SK-N-SH (cell line): ENCODE results near the gene NXNL1. TPM values are rescaled to one million over a fixed set of nuclear protein-coding genes. Genes with fewer than 3 reads are reported as not detected.

Experiments used
- CTCF ChIA-PET: fragments of 300-600, 350-600 bp; formaldehyde crosslinking; extraction: SDS; loops from one replicate; lab custom pipeline; 2021; lab: Yijun Ruan, JAX
- POLR2A ChIA-PET: fragments of 350-600 bp; sonication (Branson Sonifier 250); formaldehyde crosslinking; extraction: SDS; loops from one replicate; lab custom pipeline; 2020; ENCODE audit warnings: antibody characterized with exemption, inconsistent platforms; lab: Yijun Ruan, JAX
- DNase-seq: peaks from one replicate; pipeline ENCODE4 v3.0.0; 2012
- H2AFZ ChIP-seq: fragments of 200-600 bp; sonication (generic); 2 replicates; pipeline ENCODE4 v1.8.1; 2016; ENCODE audit warnings: antibody characterized with exemption, mild to moderate bottlenecking, low read depth
- H3F3A ChIP-seq: fragments of 200-600 bp; sonication (generic); replicated peaks from 2 replicates; pipeline ENCODE3; 2016; ENCODE audit warnings: antibody characterized with exemption, mild to moderate bottlenecking; ENCODE audit not compliant: insufficient read depth
- H3K27ac ChIP-seq, 2 experiments: fragments of 200-500 bp in 1 of 2; fragments of 200-600 bp in 1 of 2; sonication (Bioruptor generic) in 1 of 2; sonication (generic), shearing (Covaris generic) in 1 of 2; 2 replicates each; pipeline versions ENCODE4 v1.5.1 to v1.6.1; 2014 to 2016; ENCODE audit warnings: low read depth in 2 of 2, inconsistent platforms in 1 of 2, low read length in 1 of 2, mild to moderate bottlenecking in 1 of 2, mixed read lengths in 1 of 2
- H3K27me3 ChIP-seq: fragments of 200-600 bp; sonication (generic), shearing (Covaris generic); 2 replicates; pipeline ENCODE4 v1.6.1; 2016; ENCODE audit warnings: mixed run types; ENCODE audit not compliant: insufficient read depth
- H3K36me3 ChIP-seq, 2 experiments: fragments of 200-500 bp in 1 of 2; fragments of 200-600 bp in 1 of 2; sonication (Bioruptor generic) in 1 of 2; sonication (generic) in 1 of 2; replicated peaks in 1 of 2; 2 replicates each; pipeline versions ENCODE3 to v1.5.1; 2014 to 2016; ENCODE audit warnings: low read length in 1 of 2, mild to moderate bottlenecking in 1 of 2; ENCODE audit not compliant: insufficient read depth in 2 of 2, control insufficient read depth in 1 of 2
- H3K4me1 ChIP-seq, 2 experiments: fragments of 200-500 bp in 1 of 2; fragments of 200-600 bp in 1 of 2; sonication (Bioruptor generic) in 1 of 2; sonication (generic), shearing (Covaris generic) in 1 of 2; 2 replicates each; pipeline versions ENCODE4 v1.5.1 to v1.6.1; 2014 to 2016; ENCODE audit warnings: low read depth in 1 of 2, low read length in 1 of 2, mixed run types in 1 of 2; ENCODE audit not compliant: insufficient read depth in 2 of 2, control insufficient read depth in 1 of 2
- H3K4me2 ChIP-seq: fragments of 200-600 bp; sonication (generic), shearing (Covaris generic); 2 replicates; pipeline ENCODE4 v1.6.1; 2017; ENCODE audit warnings: mixed run types
- H3K4me3 ChIP-seq, 2 experiments: fragments of 200-500 bp in 1 of 2; fragments of 200-600 bp in 1 of 2; sonication (Bioruptor generic) in 1 of 2; sonication (generic), shearing (Covaris generic) in 1 of 2; 2 replicates each; pipeline versions ENCODE4 v1.5.1 to v1.8.1; 2014 to 2016; ENCODE audit warnings: low read depth in 2 of 2, inconsistent platforms in 1 of 2, low read length in 1 of 2, mild to moderate bottlenecking in 1 of 2, mixed read lengths in 1 of 2, moderate library complexity in 1 of 2
- H3K79me2 ChIP-seq: fragments of 200-600 bp; sonication (generic); 2 replicates; pipeline ENCODE4 v1.8.1; 2017; ENCODE audit warnings: mild to moderate bottlenecking; ENCODE audit not compliant: insufficient read depth
- H3K9ac ChIP-seq: fragments of 200-600 bp; sonication (generic); 2 replicates; pipeline ENCODE4 v1.6.1; 2017; ENCODE audit warnings: mixed run types
- H3K9me2 ChIP-seq: fragments of 200-600 bp; sonication (generic); 2 replicates; pipeline ENCODE4 v1.6.1; 2017; ENCODE audit warnings: mixed run types
- H3K9me3 ChIP-seq: fragments of 200-600 bp; sonication (generic); 2 replicates; pipeline ENCODE4 v1.6.1; 2017; ENCODE audit warnings: mixed run types, mild to moderate bottlenecking, moderate library complexity
- H4K20me1 ChIP-seq: fragments of 200-600 bp; sonication (generic); 2 replicates; pipeline ENCODE4 v1.6.1; 2017; ENCODE audit warnings: mild to moderate bottlenecking, mixed run types; ENCODE audit not compliant: insufficient read depth
- EZH2phosphoT487 ChIP-seq: fragments of 200-600 bp; sonication (generic); IDR thresholded peaks from 2 replicates; pipeline ENCODE4 v1.6.1; 2017; ENCODE audit warnings: low read depth, mixed run types, mild to moderate bottlenecking, antibody characterized with exemption, moderate library complexity, borderline replicate concordance
- FOXM1 ChIP-seq: IDR thresholded peaks from 2 replicates; pipeline ENCODE4 v1.4.0; 2012; ENCODE audit warnings: low read depth, mild to moderate bottlenecking
- GABPA ChIP-seq: IDR thresholded peaks from 2 replicates; pipeline ENCODE4 v1.4.0; 2012; ENCODE audit warnings: low read depth, mild to moderate bottlenecking
- JUND ChIP-seq: IDR thresholded peaks from 2 replicates; pipeline ENCODE4 v1.4.0; 2012
- MEF2A ChIP-seq: IDR thresholded peaks from 2 replicates; pipeline ENCODE4 v1.4.0; 2012; ENCODE audit warnings: low read depth, borderline replicate concordance
- NFIC ChIP-seq: IDR thresholded peaks from 2 replicates; pipeline ENCODE4 v1.4.0; 2012; ENCODE audit warnings: borderline replicate concordance
- POLR2AphosphoS5 ChIP-seq: IDR thresholded peaks from 2 replicates; pipeline ENCODE4 v1.6.1; 2012; ENCODE audit warnings: low read depth, low read length
- RCOR1 ChIP-seq: fragments of 150-350 bp; IDR thresholded peaks from 2 replicates; pipeline ENCODE4 v1.6.1; 2017; ENCODE audit warnings: antibody characterized with exemption, low read length
- RFX5 ChIP-seq: IDR thresholded peaks from 2 replicates; pipeline ENCODE4 v1.6.1; 2012; ENCODE audit warnings: mild to moderate bottlenecking, improper control_type of control experiment, low read length
- RXRA ChIP-seq: IDR thresholded peaks from 2 replicates; pipeline ENCODE4 v1.4.0; 2012; ENCODE audit warnings: low read depth, mild to moderate bottlenecking, borderline replicate concordance
- SMC3 ChIP-seq: IDR thresholded peaks from 2 replicates; pipeline ENCODE4 v1.6.1; 2012; ENCODE audit warnings: low read depth, low read length, improper control_type of control experiment
- WGBS: methylation state at CpG from one replicate; pipeline ENCODE4 v1.1.6; 2017; ENCODE audit warnings: low lambda C conversion rate; 5-methylcytosine and 5-hydroxymethylcytosine counted together
- polyA plus RNA-seq, 3 experiments: library from polyadenylated mRNA; depleted of rRNA; stranded (reverse); fragments of >200 nt; gene quantifications; 2 replicates each; pipeline ENCODE4 v1.2.3, GENCODE V29; 2012
- TF ChIP-seq, protein P1 (sequence below): IDR thresholded peaks from 2 replicates; pipeline ENCODE4 v1.4.0; 2012; ENCODE audit warnings: low read depth, borderline replicate concordance
- TF ChIP-seq, protein P2 (sequence below): IDR thresholded peaks from 2 replicates; pipeline ENCODE4 v1.4.0; 2012; ENCODE audit warnings: low read depth
- TF ChIP-seq, protein P3 (sequence below): fragments of 200-600 bp; sonication (generic); IDR thresholded peaks from 2 replicates; pipeline ENCODE4 v1.6.1; 2017; ENCODE audit warnings: antibody characterized with exemption, mild to moderate bottlenecking, moderate library complexity
- TF ChIP-seq, protein P4 (sequence below): fragments of 150-350 bp; IDR thresholded peaks from 2 replicates; pipeline ENCODE4 v1.6.1; 2017; ENCODE audit warnings: antibody characterized with exemption, low read length, low read depth, borderline replicate concordance

NXNL1 gene
- polyA plus RNA-seq, 1 of the 3 experiments (the other 2 are of a cell fraction), result not detected

- TF ChIP-seq, protein P1, sequence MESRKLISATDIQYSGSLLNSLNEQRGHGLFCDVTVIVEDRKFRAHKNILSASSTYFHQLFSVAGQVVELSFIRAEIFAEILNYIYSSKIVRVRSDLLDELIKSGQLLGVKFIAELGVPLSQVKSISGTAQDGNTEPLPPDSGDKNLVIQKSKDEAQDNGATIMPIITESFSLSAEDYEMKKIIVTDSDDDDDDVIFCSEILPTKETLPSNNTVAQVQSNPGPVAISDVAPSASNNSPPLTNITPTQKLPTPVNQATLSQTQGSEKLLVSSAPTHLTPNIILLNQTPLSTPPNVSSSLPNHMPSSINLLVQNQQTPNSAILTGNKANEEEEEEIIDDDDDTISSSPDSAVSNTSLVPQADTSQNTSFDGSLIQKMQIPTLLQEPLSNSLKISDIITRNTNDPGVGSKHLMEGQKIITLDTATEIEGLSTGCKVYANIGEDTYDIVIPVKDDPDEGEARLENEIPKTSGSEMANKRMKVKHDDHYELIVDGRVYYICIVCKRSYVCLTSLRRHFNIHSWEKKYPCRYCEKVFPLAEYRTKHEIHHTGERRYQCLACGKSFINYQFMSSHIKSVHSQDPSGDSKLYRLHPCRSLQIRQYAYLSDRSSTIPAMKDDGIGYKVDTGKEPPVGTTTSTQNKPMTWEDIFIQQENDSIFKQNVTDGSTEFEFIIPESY, result no peak
- TF ChIP-seq, protein P2, sequence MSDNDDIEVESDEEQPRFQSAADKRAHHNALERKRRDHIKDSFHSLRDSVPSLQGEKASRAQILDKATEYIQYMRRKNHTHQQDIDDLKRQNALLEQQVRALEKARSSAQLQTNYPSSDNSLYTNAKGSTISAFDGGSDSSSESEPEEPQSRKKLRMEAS, result no peak
- TF ChIP-seq RXRA (no peak), SMC3 (no peak)
Observed at GRCh38 chr19:17490411-17490810, 29.7 kb upstream of the NXNL1 start (continued).

DNA sequence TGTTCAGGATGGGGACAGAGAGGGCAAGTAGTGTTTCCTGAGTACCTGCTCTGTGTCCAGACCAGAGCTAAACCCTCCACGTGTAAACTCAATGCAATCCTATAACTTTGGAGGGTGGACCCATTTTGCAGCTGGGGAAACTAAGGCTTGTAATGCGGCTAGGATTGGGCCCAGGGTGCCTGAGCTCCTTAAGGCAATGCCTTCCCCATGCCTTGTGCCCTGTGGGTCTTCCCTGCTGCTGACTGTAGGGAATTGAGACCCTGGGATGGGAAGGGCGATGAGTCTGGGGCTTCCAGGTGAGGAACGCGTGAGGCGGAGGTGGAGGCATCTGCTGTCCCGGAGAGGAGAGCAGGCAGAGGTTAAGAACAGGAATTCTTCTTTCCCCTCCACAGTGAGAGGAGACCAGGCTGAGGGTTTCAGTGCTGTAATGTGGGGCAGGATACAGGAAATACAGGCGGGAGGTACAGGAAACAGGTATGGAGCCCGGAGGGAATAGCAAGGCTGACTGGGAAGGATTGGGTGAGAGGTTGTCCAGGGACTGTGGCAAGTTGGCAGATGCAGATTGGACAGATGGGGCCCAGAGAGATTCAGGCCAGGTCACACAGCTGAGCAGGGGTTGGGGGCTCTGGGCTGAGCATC is 28.8 kb upstream of the NXNL1 start:
- H3K4me1 ChIP-seq, result no peaks in the 10 kb centered on the region; a peak in 1 of 4 replicates
- ChIA-PET POLR2A (no interaction called here), CTCF (interaction anchor here (0.8 kb wide), 1 partner anchor 23 kb away, joined by 4 read pairs; no protein-coding TSS in a partner anchor)
- H3K4me2 ChIP-seq, result no peak overlapping the region
- H3K9ac ChIP-seq, result no peak overlapping the region
- peaks cover 6% of the 10 kb centered on the region for H3F3A ChIP-seq
- no peaks in the 10 kb centered on the region for H3K9me2 ChIP-seq
- H3K27ac ChIP-seq, result no peak overlapping the region
- TF ChIP-seq GABPA, result no peak
- TF ChIP-seq, protein P3, sequence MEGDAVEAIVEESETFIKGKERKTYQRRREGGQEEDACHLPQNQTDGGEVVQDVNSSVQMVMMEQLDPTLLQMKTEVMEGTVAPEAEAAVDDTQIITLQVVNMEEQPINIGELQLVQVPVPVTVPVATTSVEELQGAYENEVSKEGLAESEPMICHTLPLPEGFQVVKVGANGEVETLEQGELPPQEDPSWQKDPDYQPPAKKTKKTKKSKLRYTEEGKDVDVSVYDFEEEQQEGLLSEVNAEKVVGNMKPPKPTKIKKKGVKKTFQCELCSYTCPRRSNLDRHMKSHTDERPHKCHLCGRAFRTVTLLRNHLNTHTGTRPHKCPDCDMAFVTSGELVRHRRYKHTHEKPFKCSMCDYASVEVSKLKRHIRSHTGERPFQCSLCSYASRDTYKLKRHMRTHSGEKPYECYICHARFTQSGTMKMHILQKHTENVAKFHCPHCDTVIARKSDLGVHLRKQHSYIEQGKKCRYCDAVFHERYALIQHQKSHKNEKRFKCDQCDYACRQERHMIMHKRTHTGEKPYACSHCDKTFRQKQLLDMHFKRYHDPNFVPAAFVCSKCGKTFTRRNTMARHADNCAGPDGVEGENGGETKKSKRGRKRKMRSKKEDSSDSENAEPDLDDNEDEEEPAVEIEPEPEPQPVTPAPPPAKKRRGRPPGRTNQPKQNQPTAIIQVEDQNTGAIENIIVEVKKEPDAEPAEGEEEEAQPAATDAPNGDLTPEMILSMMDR, result peak; percentile 10; the same call in 1 of the 2 replicates
- H3K9me3 ChIP-seq, result no peaks in the 10 kb centered on the region
- no peaks in the 10 kb centered on the region for H3K36me3 ChIP-seq
- 99% methylated on average over 8 of the region's 9 CpGs for WGBS
- H3K79me2 ChIP-seq, result no peaks in the 10 kb centered on the region
- no peaks in the 10 kb centered on the region; the same call in 1 of the 2 replicates for H4K20me1 ChIP-seq
- H3K4me3 ChIP-seq, result no peak overlapping the region
- no peak overlapping the region for H2AFZ ChIP-seq
- H3K27me3 ChIP-seq, result no peaks in the 10 kb centered on the region
- DNase-seq, result peak; percentile 1

DNA sequence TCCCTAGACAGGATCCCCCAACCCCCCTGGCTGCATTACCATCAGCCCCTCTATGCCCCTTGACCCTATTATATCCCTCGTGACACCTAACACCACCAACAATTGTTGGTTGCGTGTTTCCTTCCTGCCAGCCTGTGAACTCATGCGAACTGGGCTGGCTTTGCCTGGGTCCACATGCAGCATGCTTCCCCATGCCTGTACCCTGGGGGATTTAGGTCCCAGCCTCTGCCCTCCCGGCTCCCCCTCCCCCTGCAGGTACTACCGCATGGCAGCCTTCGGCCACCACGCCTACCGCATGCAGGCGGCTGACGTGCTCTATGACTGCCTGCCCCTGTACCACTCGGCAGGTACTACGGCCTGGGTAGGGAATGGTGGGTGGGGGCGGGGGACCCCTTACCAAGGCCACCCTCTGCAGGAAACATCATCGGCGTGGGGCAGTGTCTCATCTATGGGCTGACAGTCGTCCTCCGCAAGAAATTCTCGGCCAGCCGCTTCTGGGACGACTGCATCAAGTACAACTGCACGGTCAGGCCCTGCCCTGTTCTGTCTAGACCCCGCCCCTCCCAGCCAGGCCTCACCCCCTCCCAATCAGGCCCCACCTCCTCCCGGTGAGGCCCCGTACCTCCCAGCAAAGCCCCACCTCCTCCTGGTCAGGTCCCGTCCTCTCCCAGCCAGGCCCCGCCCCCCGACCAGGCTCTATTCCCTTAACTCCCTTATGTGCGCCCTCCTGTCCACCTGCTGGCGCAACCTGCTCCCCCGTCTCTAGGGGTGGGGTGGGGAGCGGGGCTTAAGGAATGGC is 28.1 kb upstream of the NXNL1 start:
- no peak overlapping the region for H3K4me3 ChIP-seq
- H4K20me1 ChIP-seq, result no peaks in the 10 kb centered on the region; the same call in 1 of the 2 replicates
- no peaks in the 10 kb centered on the region; a peak in 1 of 4 replicates for H3K4me1 ChIP-seq
- DNase-seq, result peak; percentile 79
- CTCF ChIA-PET, result interaction anchor here (1.2 kb wide), 1 partner anchor 7 kb away, joined by 5 read pairs; no protein-coding TSS in a partner anchor
- no peak overlapping the region for H3K27ac ChIP-seq
- no peak overlapping the region for H2AFZ ChIP-seq
- no peaks in the 10 kb centered on the region for H3K36me3 ChIP-seq
- 88% methylated on average over 26 of the region's 31 CpGs for WGBS
- POLR2A ChIA-PET, result no interaction called here
- no peak overlapping the region for H3K4me2 ChIP-seq
- H3K9ac ChIP-seq, result no peak overlapping the region
- no peaks in the 10 kb centered on the region for H3K9me3 ChIP-seq
- no peaks in the 10 kb centered on the region for H3K79me2 ChIP-seq
- H3F3A ChIP-seq, result peaks cover 6% of the 10 kb centered on the region
- H3K27me3 ChIP-seq, result no peaks in the 10 kb centered on the region
- H3K9me2 ChIP-seq, result no peaks in the 10 kb centered on the region
- TF ChIP-seq FOXM1, result no peak
- TF ChIP-seq POLR2AphosphoS5, result no peak
- no peak for TF ChIP-seq RFX5
- no peak for TF ChIP-seq RXRA
- TF ChIP-seq, protein P4, sequence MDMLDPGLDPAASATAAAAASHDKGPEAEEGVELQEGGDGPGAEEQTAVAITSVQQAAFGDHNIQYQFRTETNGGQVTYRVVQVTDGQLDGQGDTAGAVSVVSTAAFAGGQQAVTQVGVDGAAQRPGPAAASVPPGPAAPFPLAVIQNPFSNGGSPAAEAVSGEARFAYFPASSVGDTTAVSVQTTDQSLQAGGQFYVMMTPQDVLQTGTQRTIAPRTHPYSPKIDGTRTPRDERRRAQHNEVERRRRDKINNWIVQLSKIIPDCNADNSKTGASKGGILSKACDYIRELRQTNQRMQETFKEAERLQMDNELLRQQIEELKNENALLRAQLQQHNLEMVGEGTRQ, result no peak
- no peak for TF ChIP-seq RCOR1
- no peak for TF ChIP-seq JUND
- TF ChIP-seq, protein P3, result no peak
- no peak for TF ChIP-seq NFIC
- TF ChIP-seq, protein P2, result no peak
- no peak for TF ChIP-seq MEF2A
- no peak for TF ChIP-seq EZH2phosphoT487
